Measurements from ENCODE around the gene COBL. TPM values are rescaled to one million over a fixed set of nuclear protein-coding genes. Genes with fewer than 3 reads are reported as not detected.

Gene COBL
- total RNA-seq, 1 donor from 2014 or later: not detected

DNA sequence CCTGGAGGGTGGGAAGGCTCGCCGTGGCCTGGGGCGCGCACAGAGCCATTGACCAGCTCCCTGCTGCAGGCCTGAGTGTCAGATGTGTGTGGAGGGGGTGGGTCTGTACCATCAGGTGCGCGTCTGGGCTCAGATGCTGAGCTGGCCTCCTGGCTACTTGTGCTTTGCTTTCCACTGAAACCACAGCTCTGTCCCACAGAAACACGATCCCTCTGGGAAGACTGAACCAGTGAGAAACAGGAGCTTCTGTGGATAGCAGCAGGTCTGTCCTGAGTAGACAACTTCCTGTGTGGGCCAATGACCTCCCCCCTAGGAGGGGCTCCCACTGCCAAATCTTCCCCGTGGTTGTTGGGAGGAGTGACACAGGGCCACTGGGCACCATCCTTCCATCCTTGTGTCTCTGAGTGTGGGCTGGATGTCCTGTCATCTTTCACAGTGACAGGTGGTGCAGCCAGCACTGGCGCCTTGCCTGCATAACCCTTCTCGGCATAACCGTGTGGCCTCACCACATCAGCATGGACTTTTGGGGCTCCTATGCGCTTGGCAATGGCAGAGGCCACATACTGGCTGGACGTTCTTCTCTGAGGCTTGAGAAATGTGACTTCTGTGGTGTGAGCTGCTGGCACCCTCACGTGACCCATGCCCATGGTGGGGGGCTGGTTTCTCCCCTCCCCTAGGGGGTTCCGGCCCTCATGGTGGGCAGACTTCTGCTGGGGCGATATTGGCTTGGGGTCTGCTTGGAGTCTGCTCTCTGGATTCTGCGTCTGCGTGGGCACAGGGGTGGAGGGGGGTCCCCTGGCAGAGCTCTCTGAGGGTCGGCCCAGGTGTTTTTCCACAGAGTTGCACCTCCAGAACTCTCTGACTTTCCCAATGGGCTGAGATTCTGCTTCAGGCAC is 288.4 kb downstream of the COBL start:
- DNase-seq (ENCODE audit: low read depth, low spot score): no peak

DNA sequence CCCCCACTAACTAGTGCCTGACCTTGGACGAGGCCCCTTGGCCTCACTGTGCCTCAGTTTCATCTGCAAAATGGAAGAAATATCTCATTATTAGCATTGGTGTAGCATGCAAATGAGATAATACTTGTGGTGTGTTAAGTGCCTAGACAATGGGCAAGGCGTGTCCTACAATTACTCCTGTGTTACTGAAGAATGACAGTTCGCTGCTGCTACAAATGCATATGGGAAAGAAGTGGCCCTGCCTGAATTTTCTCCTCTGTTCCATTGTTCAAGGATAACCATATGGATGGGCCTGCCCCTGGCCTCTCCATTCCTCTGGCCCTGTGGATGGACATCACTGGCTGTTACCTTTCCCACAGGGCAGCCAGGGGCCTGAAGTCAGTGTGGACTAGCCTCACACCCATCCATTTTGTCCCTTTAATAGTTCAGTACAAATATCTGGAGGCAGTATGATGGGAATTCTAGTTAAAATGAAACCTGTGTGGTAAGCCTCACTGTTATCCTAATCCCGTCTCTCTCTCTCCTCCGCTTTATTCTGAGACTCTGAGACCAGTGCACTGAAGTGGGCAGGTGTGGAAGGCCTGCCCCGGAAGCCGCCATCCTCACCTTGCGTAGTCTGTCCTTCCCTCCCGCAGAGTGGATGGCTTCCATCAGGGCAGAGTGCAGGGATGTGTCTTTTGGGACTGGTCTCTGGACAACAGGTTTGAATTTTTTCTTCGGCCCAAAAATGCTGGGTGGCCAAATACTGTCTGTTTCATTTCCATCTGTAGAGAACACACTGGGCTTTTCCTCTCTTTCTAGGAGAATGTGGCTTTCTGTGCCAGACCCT is 289.3 kb downstream of the COBL start:
- no peak for DNase-seq (ENCODE audit: low read depth, low spot score)

DNA sequence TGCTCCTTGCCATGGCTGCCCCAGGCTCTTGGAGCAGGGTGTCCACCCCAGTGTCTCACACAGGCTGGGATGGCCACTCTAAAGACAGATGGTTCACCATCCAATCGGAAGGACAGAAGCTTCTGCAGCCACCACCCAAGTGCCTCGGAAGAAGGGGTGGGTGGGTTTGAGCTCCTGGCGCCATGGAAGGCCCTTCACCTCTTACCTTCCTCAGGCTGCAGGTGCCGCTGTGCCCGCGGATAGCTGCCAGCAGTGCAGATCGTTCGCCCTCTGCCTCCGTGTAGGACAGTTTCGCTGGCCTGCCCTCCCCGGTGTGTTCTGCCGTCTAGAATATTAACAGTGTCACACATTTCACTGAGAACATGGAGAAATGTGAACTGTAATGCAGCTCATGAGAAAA is 290.3 kb downstream of the COBL start:
- no peak for DNase-seq (ENCODE audit: low read depth, low spot score)

DNA sequence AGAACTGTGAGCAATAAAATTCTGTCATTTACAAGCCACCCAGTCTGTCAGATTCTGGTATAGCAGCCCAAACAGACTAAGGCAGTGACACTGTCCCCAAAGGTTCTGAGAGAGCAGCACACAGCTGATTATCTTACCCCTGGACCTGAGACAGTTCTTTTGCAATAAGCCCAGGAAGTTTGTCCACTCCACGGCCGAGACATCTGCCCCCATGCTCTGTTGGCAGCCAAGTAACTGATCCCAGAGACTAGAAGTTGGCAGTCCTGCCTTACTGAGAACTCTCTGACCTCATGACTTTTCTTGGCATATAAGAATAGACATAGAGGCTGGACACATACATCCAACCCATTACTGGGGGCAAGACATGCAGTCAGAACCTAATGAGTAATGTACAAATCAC is 290.9 kb downstream of the COBL start:
- DNase-seq (ENCODE audit: low read depth, low spot score): no peak

DNA sequence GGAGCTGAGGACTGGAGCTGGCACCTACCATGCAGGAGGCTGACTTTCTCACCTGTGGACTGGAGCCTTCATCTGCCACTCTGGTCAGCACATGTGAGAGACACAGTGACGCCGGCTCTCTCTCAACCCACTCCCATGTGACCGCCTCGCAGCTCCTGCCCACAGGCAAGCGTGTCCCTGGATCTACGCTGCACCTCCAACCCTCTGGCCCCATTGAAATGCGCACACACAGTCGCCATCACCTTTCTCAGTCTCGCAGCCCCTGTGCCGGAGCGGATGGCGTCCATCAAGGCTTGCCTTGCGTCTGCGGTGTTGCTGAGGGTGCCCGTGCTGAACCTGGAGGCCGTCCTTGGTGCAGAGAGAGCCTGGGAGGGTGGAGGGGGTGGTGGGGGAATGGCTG is 291.7 kb downstream of the COBL start:
- no peak for DNase-seq (ENCODE audit: low read depth, low spot score)

DNA sequence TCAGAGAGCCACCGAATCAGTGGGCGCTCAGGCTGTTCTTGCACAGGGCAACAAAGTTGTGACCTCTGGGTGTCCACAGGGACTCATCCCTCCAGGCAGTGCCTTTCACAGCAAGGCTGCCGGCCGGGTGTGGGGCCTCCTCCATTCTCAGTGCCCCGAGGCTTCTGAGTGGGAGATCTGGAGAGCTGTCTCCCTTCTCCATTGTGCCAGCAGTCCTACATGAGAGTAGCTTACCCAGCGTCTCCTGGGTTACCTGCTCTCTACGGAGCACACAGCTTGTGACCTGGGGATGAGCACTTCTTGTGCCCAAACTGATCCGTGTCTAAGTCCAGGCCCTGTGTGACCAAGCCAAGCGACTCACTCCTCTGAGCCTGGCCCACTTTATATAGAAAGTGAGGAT is 293.1 kb downstream of the COBL start:
- DNase-seq (ENCODE audit: low read depth, low spot score): no peak

DNA sequence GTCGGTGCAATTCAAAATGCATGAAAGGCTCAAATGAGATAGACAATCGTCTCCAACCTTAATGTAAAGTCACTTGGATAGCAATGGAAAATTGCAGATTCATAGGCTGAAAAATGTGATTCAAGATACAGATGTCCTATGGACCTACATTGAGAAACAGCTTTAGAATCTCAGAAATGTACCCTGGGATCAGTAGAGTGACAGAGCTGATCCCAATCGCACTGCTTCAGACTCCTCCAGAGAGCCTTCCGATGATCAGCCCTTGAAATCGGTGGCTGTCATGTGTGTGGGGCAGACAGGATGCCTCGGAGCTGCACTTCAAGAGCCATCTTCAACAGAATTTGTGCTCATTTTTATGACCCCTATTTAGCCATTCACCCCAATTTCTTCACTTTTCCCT is 293.8 kb downstream of the COBL start:
- no peak for DNase-seq (ENCODE audit: low read depth, low spot score)

DNA sequence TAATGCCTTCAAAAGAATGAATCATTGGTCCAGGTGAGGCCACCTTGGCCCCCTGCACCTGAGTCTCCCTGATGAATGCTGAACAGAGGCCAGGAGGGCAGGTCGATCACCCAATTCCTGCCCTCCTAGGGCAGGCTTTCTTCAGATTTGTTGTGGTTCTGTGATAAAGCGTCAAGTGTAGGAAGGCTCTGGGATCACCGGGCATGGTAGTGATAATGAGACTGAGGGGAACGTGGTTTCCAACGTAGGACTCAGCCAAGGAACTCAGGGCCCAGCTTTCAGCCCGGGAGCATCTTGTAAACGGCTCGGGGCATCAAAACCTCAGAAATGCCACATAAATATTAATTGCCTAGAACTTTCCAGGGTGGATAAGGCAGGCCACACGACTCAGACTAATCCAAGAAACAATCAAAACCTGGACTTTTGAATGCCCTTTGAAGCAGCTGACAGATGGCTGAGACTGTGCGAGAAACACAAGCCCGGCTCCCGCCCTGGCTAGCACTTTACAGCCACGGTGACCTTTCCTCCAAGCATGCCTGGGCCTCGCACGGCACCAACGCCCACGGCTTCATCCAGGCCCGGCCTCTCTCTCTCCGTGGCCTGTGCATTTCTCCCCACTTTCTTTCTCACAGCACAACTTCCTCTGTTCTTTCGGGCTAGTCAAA is 294.6 kb downstream of the COBL start:
- DNase-seq (ENCODE audit: low read depth, low spot score): no peak

DNA sequence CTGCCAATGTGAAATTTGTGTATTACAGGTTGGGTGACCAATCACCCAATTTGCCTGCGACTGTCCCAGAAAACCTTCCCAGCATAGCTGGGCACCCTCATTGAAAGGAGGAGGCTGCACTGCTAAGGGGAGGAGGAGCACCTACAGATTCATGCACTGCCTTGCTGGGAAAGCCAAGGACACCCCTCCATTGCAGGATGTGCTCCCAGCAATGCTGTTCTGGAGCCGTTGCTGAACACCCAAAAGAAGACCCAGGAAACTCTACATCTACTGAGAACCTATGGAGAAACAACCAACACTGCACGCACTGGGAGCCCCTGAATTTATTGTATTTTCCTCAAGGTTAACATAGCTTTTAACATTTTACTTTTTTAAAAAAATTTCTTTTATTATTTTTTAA is 295.7 kb downstream of the COBL start:
- no peak for DNase-seq (ENCODE audit: low read depth, low spot score)

DNA sequence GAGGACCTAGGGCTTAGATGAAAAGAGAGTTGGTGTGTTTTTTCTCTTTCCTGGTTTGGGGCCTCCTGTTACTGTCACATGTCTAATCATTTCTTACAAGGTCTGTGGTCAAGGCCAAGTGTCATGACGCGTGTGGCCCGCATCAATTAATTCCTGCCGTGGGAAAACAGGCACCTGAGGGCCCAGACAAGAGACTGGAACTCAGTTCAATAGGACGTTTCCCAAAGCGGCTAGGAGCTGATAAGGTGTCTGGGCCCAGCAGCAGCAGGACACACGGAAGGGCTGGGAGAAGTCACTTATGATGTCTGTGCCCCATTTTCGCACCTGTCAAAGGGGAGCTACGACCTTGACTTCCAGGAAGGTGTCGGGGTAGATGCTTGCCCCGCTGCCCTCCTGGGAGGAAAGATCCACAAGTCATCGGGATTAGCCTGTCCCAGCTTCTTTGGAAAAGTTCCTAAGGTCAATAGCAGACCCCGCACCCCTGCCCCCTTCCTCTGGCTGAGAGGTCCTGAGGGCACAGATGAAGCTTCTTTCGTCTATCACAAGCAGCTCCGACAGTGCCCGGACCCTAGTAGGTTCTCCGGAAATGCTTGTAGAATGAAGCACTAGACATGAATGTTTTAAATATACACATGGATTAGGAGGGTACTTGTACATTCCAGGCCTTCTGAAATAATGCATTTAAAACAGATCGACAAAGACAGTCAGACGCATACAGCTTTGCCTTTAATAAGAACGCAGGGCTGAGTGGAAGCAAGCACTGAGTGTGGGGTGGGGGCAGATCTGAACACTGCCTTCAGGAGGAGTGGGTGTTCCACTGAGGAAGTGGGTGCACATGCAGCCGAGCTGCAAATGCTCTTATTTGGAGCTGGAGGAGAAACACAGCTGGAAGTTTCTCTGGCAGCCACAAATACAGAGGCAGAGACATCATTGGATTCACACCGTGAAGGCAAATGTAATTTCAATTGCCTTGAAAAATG is 296.4 kb downstream of the COBL start:
- no peak for DNase-seq (ENCODE audit: low read depth, low spot score)

DNA sequence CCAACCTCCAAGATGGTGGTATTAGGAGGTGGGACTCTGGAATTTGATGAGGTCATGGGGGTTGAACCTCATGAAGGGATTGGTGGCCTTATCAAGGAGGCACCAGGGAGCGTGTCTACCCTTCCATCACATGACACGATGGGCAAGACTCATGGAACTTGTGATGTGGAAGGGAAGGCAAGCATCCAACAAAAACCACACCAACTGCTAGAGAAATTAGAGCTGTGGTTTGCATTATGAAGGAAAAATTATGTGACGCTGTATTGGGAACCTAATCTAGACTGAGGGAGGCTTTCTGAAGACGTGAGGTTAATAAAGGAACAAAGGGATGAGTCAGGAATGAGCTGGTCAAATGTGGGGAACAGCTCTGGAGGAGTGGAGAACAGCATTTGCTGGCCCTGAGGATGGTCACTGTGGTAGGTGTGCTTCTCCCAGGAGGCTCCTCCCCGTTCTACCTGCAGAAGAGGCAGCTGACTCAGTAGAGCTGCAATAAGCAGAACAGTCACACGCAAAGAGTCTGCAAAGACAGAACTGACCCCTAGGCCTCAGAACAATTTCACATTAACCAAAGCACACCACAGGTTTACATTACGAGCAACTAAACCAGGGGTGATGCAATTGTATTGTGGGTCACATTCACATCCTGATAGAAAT is 297.3 kb downstream of the COBL start:
- no peak for DNase-seq (ENCODE audit: low read depth, low spot score)

DNA sequence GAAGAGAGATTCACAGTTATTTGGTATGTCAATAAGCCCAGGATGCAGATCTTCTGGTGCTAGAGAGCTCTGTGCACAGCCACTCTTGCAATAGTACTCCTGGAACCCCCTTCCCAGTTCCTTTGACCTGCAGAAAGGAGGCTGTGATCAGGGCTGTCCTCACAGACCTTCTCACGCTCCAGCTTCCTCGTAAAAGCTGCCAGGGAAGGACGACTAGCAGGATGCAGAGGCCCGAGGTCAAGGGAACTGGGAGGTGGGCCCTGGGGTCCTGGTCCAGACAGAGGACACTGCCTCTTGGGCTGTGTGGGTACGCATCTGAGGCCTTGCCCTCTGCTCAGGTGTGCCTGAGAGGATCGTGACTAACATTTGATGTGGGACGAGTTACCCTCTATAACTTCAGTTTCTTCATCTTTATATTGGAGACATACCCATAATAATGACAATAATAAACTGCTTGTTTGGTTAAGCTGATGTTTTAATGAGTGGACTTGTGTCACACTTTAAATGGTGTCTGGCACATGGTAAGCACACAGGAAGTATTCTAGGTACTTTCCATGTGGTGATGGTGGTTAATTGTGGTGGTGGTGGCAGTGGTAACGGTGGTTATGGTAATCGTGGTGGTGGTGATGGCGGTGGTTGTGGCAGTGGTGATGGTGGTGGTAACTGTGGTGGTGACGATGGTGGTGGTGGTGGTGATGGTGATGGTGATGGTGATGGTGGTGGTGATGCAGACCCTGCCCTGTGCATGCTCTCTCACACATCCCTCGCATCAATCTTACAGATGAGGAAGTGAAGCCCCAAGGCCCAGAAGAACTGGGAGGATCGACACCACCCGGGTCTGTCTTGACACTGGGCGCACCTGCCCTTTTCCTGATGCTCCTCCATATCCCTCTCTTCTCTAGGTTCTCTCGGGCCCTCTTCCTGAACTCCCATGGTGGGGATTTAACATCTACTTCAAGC is 298.8 kb downstream of the COBL start:
- no peak for DNase-seq (ENCODE audit: low read depth, low spot score)

DNA sequence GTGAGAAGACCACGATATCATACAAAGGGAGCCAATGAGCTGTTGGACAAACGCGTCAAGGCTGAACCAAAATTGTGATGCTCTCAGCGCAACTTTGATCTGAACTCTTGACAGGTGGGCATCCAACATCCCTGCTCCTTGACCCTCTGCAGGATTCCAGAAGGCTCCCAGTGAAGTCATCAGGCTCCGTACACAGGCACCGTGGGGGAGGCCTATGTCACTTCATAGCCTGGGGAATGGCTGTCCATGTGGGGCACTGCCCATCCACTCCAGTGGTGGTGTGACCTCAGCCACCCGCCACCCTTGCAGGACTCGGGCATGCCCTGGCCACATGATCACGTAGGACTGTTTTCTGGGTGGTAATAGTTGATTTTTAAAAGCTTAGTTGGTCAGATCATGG is 300.1 kb downstream of the COBL start:
- no peak for DNase-seq (ENCODE audit: low read depth, low spot score)

DNA sequence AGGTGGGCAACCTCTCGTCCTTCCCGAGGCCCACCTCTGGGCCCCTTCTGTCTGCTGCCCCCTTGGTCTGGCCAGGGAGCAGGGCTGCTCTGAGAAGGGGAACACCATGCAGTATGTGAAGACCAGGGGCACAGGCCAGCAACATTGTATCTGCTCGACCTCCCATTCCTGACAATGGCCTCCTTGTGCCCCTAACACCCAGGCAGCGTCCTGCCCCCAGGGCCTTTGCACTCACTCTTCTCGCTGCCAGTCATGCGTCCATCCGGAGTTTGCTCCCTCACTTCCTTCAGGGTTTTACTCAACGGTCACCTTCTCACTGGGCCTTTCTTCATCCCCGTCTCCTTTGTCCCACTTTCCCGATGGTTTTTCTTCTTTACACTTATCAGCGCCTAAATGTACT is 301.0 kb downstream of the COBL start:
- DNase-seq (ENCODE audit: low read depth, low spot score): no peak

DNA sequence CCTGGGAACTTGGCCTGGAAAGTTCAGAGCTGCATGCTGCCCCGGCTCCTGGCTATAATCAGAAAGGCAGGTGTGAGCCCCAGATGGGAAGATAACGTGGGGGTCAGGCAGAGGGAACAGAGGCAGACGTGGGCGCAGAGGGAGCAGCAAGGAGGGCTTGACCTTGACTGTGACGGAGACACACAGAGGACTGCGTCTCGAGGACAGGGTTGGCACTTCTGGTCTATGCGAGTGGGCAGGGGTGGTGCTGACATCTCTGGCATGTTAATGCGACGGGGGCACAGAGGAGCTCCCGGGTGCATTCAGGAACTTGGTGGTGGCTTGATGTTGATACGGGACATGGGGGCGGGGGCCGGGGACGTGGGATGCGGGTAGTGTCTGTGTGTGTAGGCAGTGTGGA is 301.8 kb downstream of the COBL start:
- DNase-seq (ENCODE audit: low read depth, low spot score): no peak

DNA sequence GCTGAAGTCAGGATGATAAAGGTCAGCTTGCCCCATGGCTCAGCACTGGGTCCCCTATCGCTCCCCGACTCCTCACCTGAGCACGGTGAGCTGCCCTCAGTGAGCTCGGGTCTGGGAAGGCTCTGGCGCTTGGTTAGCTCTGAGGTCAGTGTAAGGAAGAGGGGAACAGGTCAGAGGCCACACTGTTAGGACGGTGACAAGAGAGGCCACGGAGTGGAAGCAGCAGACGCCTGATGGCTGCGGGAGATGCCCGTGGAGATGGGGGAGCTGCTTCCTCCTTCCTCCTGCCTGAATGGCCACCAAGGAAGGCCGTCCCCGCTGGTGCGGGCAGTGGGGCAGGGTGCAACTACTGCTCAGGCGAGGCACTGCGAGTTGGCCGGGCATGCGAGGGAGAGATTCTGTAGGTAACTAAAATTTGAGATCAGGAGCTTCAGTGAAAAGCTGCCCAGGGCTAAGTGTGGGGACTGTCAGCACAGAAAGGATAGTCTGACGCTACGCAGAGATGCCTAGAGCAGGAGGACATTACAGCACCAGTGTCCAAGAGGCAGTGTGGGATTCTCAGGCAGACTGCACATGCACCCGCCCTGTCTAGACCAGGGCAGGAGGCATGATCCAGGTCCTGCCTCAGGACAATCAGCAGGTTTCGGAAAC is 302.6 kb downstream of the COBL start:
- no peak for DNase-seq (ENCODE audit: low read depth, low spot score)

DNA sequence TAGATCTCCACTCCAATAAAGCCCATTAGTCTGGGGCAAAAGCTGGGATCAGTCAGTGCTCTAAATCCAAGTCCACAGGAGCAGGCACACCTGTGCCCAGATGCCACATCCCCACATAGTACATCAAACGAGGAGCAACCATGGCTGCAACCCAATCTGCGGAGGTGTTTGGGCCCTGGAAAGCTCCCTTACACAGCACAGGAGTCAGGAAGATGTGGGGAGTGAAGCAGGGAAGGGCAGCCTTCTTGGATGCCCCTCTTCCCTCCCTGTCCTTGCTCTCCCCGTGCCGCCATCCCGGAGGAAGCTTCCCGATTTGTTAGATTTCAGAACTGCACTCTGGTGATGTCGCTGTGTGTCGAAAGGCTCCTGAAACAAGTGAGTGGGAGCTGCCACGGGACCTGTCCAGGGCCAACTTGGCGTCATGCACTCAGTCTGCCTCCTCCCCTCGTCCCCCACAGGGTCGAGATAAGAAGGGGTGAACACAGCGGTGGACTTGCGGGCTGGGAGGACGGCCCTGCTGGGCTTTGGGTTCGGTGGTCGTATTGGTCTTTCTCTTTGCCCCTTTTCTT is 303.3 kb downstream of the COBL start:
- no peak for DNase-seq (ENCODE audit: low read depth, low spot score)

DNA sequence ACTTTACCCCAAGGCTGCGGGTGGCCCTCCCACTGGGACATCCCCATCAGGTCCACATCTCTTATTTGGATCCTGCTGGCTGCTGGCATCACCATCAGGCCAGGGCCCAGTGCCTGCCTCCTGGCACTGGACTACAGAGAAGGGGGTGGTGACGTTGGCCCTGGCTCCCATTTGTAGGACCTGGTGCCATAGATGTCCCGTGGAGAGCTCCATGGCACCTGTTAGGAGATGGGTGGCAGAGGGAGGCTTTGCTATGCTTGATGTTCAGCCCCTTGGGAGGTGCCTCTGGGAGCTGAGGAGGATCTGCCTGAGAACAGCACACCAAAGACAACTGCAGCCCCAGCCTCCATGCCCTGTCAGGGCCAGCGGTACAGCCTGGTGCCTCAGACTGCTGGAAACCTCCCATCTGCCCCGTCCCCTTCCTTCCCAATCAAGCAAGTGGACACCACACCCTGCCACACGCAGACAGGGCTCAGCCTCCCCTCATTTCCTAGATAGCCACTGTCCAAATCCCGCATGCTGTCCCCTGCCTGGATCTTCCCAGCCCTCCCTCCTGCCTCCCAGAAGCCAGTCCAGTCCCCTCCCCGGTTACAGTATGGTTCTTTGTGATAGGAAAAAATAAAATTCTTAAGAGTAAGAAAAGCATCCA is 303.9 kb downstream of the COBL start:
- DNase-seq (ENCODE audit: low read depth, low spot score): no peak

Measured in pulmonary artery endothelial cell (primary cell).